ENCODE results near the gene PIWIL1. TPM values are rescaled to one million over a fixed set of nuclear protein-coding genes. Genes with fewer than 3 reads are reported as not detected.

The PIWIL1 gene
- polyA plus RNA-seq, 1 of the 3 experiments (the other 2 are of a cell fraction) = 0.05 TPM

- Histone ChIP-seq H3K79me2 (ENCODE audit: insufficient read depth) (no peaks in the 10 kb centered on the region), H3K27ac (ENCODE audit: low read depth in 2 of 2, low read length in 1 of 2) (no peak overlapping the region), H3K9me3 (no peaks in the 10 kb centered on the region), H3K4me3 (ENCODE audit: low read depth in 2 of 2, low read length in 1 of 2) (no peak overlapping the region), H3K4me1 (ENCODE audit: control insufficient read depth in 1 of 2, insufficient read depth in 2 of 2, low read depth in 1 of 2, low read length in 1 of 2) (no peaks in the 10 kb centered on the region; a peak in 1 of 4 replicates), H2AFZ (ENCODE audit: low read depth) (no peak overlapping the region), H3K36me3 (replicated peaks in 1 of 2; ENCODE audit: control insufficient read depth in 1 of 2, insufficient read depth in 2 of 2, low read length in 1 of 2) (no peaks in the 10 kb centered on the region), H3K9me2 (no peaks in the 10 kb centered on the region), H3K4me2 (no peak overlapping the region), H3F3A (replicated peaks; ENCODE audit: insufficient read depth) (no peaks in the 10 kb centered on the region), H4K20me1 (ENCODE audit: insufficient read depth) (no peaks in the 10 kb centered on the region), H3K27me3 (ENCODE audit: insufficient read depth) (no peaks in the 10 kb centered on the region), H3K9ac (no peak overlapping the region)
- WGBS (ENCODE audit: low lambda C conversion rate) = 39% methylated on average over 9 of the region's 9 CpGs
- ChIA-PET POLR2A (no interaction called here), CTCF (interaction anchor here (0.7 to 8.6 kb wide), 8 partner anchors 8 to 422 kb away, joined by 3 to 100 read pairs (median 16); no protein-coding TSS in a partner anchor)
- no peak for TF ChIP-seq REST (IDR thresholded peaks at IDR 0.05; ENCODE audit: low read depth, low read length)
- no peak for TF ChIP-seq TCF12 (IDR thresholded peaks at IDR 0.05)
- TF ChIP-seq MAX (IDR thresholded peaks at IDR 0.05; ENCODE audit: low read depth) = no peak
- TF ChIP-seq NRF1 (IDR thresholded peaks at IDR 0.05; ENCODE audit: low read depth, low read length) = no peak
- no peak for TF ChIP-seq USF2 (IDR thresholded peaks at IDR 0.05; ENCODE audit: borderline replicate concordance, low read depth, low read length)
- no peak for TF ChIP-seq RFX5 (IDR thresholded peaks at IDR 0.05; ENCODE audit: low read length)
- TF ChIP-seq TEAD4 (IDR thresholded peaks at IDR 0.05; ENCODE audit: borderline replicate concordance, insufficient read depth) = no peak
- TF ChIP-seq USF1 (IDR thresholded peaks at IDR 0.05; ENCODE audit: borderline replicate concordance, low read depth) = no peak
- TF ChIP-seq, protein P1, sequence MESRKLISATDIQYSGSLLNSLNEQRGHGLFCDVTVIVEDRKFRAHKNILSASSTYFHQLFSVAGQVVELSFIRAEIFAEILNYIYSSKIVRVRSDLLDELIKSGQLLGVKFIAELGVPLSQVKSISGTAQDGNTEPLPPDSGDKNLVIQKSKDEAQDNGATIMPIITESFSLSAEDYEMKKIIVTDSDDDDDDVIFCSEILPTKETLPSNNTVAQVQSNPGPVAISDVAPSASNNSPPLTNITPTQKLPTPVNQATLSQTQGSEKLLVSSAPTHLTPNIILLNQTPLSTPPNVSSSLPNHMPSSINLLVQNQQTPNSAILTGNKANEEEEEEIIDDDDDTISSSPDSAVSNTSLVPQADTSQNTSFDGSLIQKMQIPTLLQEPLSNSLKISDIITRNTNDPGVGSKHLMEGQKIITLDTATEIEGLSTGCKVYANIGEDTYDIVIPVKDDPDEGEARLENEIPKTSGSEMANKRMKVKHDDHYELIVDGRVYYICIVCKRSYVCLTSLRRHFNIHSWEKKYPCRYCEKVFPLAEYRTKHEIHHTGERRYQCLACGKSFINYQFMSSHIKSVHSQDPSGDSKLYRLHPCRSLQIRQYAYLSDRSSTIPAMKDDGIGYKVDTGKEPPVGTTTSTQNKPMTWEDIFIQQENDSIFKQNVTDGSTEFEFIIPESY (IDR thresholded peaks at IDR 0.05; ENCODE audit: borderline replicate concordance, low read depth) = no peak
- TF ChIP-seq, protein P2, sequence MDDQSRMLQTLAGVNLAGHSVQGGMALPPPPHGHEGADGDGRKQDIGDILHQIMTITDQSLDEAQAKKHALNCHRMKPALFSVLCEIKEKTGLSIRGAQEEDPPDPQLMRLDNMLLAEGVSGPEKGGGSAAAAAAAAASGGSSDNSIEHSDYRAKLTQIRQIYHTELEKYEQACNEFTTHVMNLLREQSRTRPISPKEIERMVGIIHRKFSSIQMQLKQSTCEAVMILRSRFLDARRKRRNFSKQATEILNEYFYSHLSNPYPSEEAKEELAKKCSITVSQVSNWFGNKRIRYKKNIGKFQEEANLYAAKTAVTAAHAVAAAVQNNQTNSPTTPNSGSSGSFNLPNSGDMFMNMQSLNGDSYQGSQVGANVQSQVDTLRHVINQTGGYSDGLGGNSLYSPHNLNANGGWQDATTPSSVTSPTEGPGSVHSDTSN (IDR thresholded peaks at IDR 0.05) = no peak
- no peak for TF ChIP-seq RAD21 (IDR thresholded peaks at IDR 0.05; ENCODE audit: low read length)
- TF ChIP-seq, protein P3, sequence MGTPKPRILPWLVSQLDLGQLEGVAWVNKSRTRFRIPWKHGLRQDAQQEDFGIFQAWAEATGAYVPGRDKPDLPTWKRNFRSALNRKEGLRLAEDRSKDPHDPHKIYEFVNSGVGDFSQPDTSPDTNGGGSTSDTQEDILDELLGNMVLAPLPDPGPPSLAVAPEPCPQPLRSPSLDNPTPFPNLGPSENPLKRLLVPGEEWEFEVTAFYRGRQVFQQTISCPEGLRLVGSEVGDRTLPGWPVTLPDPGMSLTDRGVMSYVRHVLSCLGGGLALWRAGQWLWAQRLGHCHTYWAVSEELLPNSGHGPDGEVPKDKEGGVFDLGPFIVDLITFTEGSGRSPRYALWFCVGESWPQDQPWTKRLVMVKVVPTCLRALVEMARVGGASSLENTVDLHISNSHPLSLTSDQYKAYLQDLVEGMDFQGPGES (IDR thresholded peaks at IDR 0.05; ENCODE audit: low read depth, low read length) = no peak
- no peak for TF ChIP-seq NFIC (IDR thresholded peaks at IDR 0.05; ENCODE audit: borderline replicate concordance)
- no peak for TF ChIP-seq CTCF (IDR thresholded peaks at IDR 0.05)
- TF ChIP-seq MXI1 (IDR thresholded peaks at IDR 0.05; ENCODE audit: low read depth, low read length) = no peak
- TF ChIP-seq GABPA (IDR thresholded peaks at IDR 0.05; ENCODE audit: low read depth) = no peak
- no peak for TF ChIP-seq CHD2 (IDR thresholded peaks at IDR 0.05; ENCODE audit: low read length, partially characterized antibody)
- DNase-seq = no peak
These were observed 7.0 kb upstream of the PIWIL1 start for GRCh38 chr12:130330685-130331084.
